Measurements from ENCODE around the gene PADI3. TPM values are rescaled to one million over a fixed set of nuclear protein-coding genes. Genes with fewer than 3 reads are reported as not detected.
"Not testable (repeated sequence)": the region's sequence is repeated elsewhere in the genome, so short reads cannot be mapped to it uniquely, and the experiment has no call there.

Gene PADI3
- total RNA-seq, 2 donors from 2014 or later = not detected

- H3K4me1 ChIP-seq = peaks cover 4% of the 10 kb centered on the region
- no peaks in the 10 kb centered on the region for H3K36me3 ChIP-seq (replicated peaks in 1 of 2; ENCODE audit: insufficient read depth in 1 of 2, low read depth in 2 of 2)
- ATAC-seq (no peak), DNase-seq (no peak)
- H3K27ac ChIP-seq = no peak overlapping the region
- 32 to 39% methylated on average over 6 of the region's 6 CpGs for WGBS, 2 donors
- H3K27me3 ChIP-seq = no peaks in the 10 kb centered on the region
- TF ChIP-seq POLR2A (IDR thresholded peaks at IDR 0.05) (no peak), CTCF (IDR thresholded peaks at IDR 0.05) (no peak)
- intact Hi-C loops (cut with DNase I) = no loop called here
- no peaks in the 10 kb centered on the region for H3K9me3 ChIP-seq
- H3K4me3 ChIP-seq = no peak overlapping the region
Measured at GRCh38 chr1:17318262-17318661, 69.4 kb downstream of the PADI3 start.

- Histone ChIP-seq H3K9me3 (no peaks in the 10 kb centered on the region), H3K4me1 (no peaks in the 10 kb centered on the region), H3K36me3 (replicated peaks in 1 of 2; ENCODE audit: insufficient read depth in 1 of 2, low read depth in 2 of 2) (no peaks in the 10 kb centered on the region), H3K27me3 (no peaks in the 10 kb centered on the region), H3K27ac (no peak overlapping the region), H3K4me3 (no peak overlapping the region)
- ATAC-seq (no peak), DNase-seq (no peak)
- TF ChIP-seq CTCF (IDR thresholded peaks at IDR 0.05) = no peak
- no peak for TF ChIP-seq POLR2A (IDR thresholded peaks at IDR 0.05)
- 85 to 90% methylated on average over 11 of the region's 11 CpGs for WGBS, 2 donors
- intact Hi-C loops (cut with DNase I) = no loop called here
Measured at GRCh38 chr1:17319561-17320350, 70.9 kb downstream of the PADI3 start.

- H3K27ac ChIP-seq; H3K4me1 ChIP-seq; H3K9me3 ChIP-seq; DNase-seq; ATAC-seq; H3K36me3 ChIP-seq (replicated peaks in 1 of 2; ENCODE audit: insufficient read depth in 1 of 2, low read depth in 2 of 2); H3K27me3 ChIP-seq; intact Hi-C loops (cut with DNase I); H3K4me3 ChIP-seq: not testable (repeated sequence)
- 70 to 76% methylated on average over 6 of the region's 6 CpGs for WGBS, 2 donors
Measured at GRCh38 chr1:17321857-17322390, 73.0 kb downstream of the PADI3 start.

GRCh38 chr1:17328855-17329254 lies 80.0 kb downstream of the PADI3 start:
- intact Hi-C loops (cut with DNase I) = no loop called here

GRCh38 chr1:17329610-17330009 lies 80.7 kb downstream of the PADI3 start:
- no peak for TF ChIP-seq CTCF (IDR thresholded peaks at IDR 0.05)
- TF ChIP-seq POLR2A (IDR thresholded peaks at IDR 0.05) = no peak
- H3K27ac ChIP-seq = no peak overlapping the region
- intact Hi-C loops (cut with DNase I) = loop anchor here (10.0 kb wide), 2 partner anchors 205 to 265 kb away; no protein-coding TSS in a partner anchor
- 62% methylated on average over 4 of the region's 4 CpGs for WGBS, 2 donors
- H3K4me1 ChIP-seq = no peaks in the 10 kb centered on the region
- H3K4me3 ChIP-seq = no peak overlapping the region
- no peak for DNase-seq
- no peak for ATAC-seq
- H3K27me3 ChIP-seq = no peaks in the 10 kb centered on the region
- no peaks in the 10 kb centered on the region for H3K9me3 ChIP-seq
- H3K36me3 ChIP-seq (replicated peaks in 1 of 2; ENCODE audit: insufficient read depth in 1 of 2, low read depth in 2 of 2) = no peaks in the 10 kb centered on the region

More at GRCh38 chr1:17328855-17329254, 80.0 kb downstream of the PADI3 start:
- 77 to 84% methylated on average over 5 of the region's 5 CpGs for WGBS, 2 donors
- no peak overlapping the region for H3K27ac ChIP-seq
- no peaks in the 10 kb centered on the region for H3K4me1 ChIP-seq
- no peak for DNase-seq
- no peak overlapping the region for H3K4me3 ChIP-seq
- H3K27me3 ChIP-seq = no peaks in the 10 kb centered on the region
- H3K36me3 ChIP-seq (replicated peaks in 1 of 2; ENCODE audit: insufficient read depth in 1 of 2, low read depth in 2 of 2) = no peaks in the 10 kb centered on the region
- no peak for TF ChIP-seq CTCF (IDR thresholded peaks at IDR 0.05)
- no peak for TF ChIP-seq POLR2A (IDR thresholded peaks at IDR 0.05)
- H3K9me3 ChIP-seq = no peaks in the 10 kb centered on the region
- ATAC-seq = no peak

All from body of pancreas (tissue), 4 donors.